Fibroblast of lung (primary cell): ENCODE data around the gene ZNRD2.

Experiments used
- CTCF ChIP-seq, 2 donors: IDR thresholded peaks in 1 of 2; conservative IDR thresholded peaks in 1 of 2; 1 replicate in 1 of 2; 2 replicates in 1 of 2; pipeline ENCODE4 v1.5.1; 2011 to 2012; ENCODE audit warnings: low read length in 2 of 2, control low read depth in 1 of 2, inconsistent platforms in 1 of 2, low read depth in 1 of 2, mild to moderate bottlenecking in 1 of 2
- EZH2 ChIP-seq: IDR thresholded peaks from 2 replicates; pipeline ENCODE4 v1.5.1; 2012; ENCODE audit warnings: low read length, control low read depth, mild to moderate bottlenecking; ENCODE audit errors: missing control alignments

GRCh38 chr11:65524014-65524740 is 46.1 kb upstream of the ZNRD2 start:
- TF ChIP-seq CTCF (conservative IDR thresholded peaks at IDR 0.05 in 1 of 2, IDR thresholded peaks at IDR 0.05 in 1 of 2; ENCODE audit: low read depth in 1 of 2, low read length in 2 of 2) (no peak), EZH2 (no peak)
